WERI-Rb-1 (cell line): ENCODE measurements around the gene RNU7-1.

Experiments
- DNase-seq: peaks from one replicate; pipeline ENCODE4 v3.0.0-alpha.2; 2020
- H3K27ac ChIP-seq: fragments of 250-450 bp; sonication (Bioruptor Pico); 2 replicates; pipeline ENCODE4 v1.5.1; 2020; ENCODE audit warnings: mild to moderate bottlenecking, moderate library complexity
- H3K27me3 ChIP-seq: fragments of 250-450 bp; sonication (Bioruptor Pico); 2 replicates; pipeline ENCODE4 v1.5.1; 2021; ENCODE audit warnings: mild to moderate bottlenecking, low read depth, moderate library complexity; ENCODE audit not compliant: insufficient read depth, severe bottlenecking
- H3K36me3 ChIP-seq: fragments of 250-450 bp; sonication (Bioruptor Pico); 2 replicates; pipeline ENCODE4 v1.5.1; 2020; ENCODE audit warnings: mild to moderate bottlenecking, moderate library complexity
- H3K4me3 ChIP-seq: 2 replicates; pipeline ENCODE4 v1.5.1; 2011; ENCODE audit warnings: low read depth, mild to moderate bottlenecking, control low read depth, low read length
- H3K9me3 ChIP-seq: fragments of 250-450 bp; sonication (Bioruptor Pico); 2 replicates; pipeline ENCODE4 v1.5.1; 2021; ENCODE audit warnings: mild to moderate bottlenecking, moderate library complexity; ENCODE audit not compliant: severe bottlenecking
- CTCF ChIP-seq: IDR thresholded peaks from 2 replicates; pipeline ENCODE4 v1.5.1; 2011; ENCODE audit warnings: low read depth, mild to moderate bottlenecking, control low read depth, inconsistent platforms, low read length

Gene RNU7-1

DNA sequence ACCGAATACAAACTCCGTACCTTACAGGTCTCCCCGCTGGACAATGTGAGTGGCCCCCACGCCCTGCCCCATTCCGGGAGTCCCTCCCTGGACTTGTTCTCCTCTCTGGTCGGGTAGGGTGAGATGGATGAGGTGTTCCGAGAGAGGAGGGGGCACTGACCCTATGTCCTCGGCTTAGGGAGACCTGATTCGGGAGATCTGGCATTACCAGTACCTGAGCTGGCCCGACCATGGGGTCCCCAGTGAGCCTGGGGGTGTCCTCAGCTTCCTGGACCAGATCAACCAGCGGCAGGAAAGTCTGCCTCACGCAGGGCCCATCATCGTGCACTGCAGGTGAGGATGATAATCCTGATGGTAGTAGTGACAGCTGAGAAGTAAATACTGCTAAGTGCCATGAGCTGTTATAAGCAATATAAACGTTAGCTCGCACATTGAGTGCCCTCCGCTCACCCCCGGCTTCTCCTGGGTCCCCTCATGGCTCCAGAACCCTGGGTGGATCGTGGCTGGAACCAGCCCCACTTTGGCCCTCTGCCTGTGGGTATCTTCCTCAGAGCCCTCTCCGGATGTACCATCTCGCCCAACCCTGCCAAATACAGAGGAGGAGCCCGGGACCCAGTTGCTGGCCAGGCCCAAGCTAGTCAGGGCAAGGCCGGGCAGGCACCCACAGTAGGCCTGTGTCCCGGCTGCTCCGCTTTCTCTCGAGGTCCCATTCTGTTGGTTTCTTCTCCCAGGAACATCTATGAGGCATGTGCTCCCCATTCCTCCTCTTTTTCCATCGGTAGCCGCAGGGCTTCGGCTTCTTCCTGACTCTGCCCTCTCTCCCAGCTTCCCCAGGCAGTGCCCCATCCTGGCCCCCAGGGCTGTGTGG lies 14.4 kb downstream of the RNU7-1 start:
- H3K4me3 ChIP-seq = no peak overlapping the region
- no peak for DNase-seq
- no peak overlapping the region for H3K27ac ChIP-seq
- H3K27me3 ChIP-seq = no peaks in the 10 kb centered on the region
- H3K36me3 ChIP-seq = no peaks in the 10 kb centered on the region
- H3K9me3 ChIP-seq = no peaks in the 10 kb centered on the region
- no peak for TF ChIP-seq CTCF

DNA sequence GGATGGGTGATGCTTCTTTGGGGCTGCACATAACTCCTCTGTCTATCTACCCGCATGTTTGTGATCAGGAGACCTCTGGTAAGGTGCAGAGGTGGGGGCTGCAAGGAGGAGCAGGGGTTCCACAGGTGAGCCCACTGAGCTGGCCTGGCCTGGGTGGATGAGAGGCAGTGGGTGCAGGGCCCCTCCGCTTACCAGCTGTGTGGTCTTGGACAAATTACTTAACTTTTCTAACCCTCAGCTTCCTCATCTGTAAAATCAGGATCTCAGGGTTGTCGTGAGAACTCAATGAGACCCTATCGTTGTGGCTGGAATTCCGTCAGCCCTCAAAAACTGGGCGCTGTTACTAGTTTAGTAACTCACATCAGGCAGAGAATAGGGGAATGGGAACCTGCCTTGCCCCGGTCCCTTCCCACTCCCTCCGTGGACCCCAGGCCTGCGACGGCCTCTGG lies 15.0 kb downstream of the RNU7-1 start:
- no peaks in the 10 kb centered on the region for H3K27me3 ChIP-seq
- DNase-seq = no peak
- H3K27ac ChIP-seq = no peak overlapping the region
- H3K9me3 ChIP-seq = no peaks in the 10 kb centered on the region
- no peaks in the 10 kb centered on the region for H3K36me3 ChIP-seq
- no peak for TF ChIP-seq CTCF
- H3K4me3 ChIP-seq = no peak overlapping the region

DNA sequence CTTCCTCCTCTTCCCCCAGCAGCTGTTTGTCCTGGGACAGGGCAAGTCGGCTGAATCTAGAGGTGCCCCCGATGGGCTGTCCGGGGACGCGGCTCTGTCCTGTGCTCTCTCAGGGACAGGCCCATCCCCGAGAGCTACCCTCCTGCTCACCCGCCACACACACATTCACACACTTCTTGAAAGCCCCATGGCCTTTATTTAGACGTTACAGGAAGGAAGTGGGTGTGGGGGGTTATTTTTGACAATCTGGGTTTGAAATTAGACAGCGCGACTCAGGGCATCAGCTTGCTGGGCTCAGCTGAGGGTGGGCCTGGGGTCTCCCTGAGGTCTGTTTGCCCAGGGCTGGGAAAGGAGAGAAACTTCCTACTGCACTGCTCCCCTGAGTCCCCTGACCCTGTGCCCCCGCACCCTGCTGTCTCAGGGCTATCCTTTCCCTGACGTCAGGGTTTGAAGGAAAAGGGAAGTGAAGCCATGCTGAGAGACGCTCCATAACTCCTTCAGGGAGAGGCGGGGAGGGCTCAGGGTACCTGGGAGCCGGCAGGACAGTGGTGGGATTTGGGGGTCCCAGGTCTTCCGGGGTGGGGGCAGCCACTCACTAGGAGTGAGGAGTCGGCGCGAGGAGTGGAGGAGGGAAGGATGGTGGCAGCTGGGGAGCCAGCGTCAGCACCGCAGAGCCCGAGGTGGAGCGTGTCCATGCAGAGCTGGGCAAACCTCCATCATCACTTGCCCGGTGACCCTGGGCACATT lies 15.6 kb downstream of the RNU7-1 start:
- H3K36me3 ChIP-seq = peaks cover 4% of the 10 kb centered on the region

GRCh38 chr12:6959805-6960592 lies 16.4 kb downstream of the RNU7-1 start:
- H3K27ac ChIP-seq = no peak overlapping the region
- no peaks in the 10 kb centered on the region for H3K9me3 ChIP-seq
- DNase-seq = no peak
- peaks cover 12% of the 10 kb centered on the region for H3K36me3 ChIP-seq
- no peak overlapping the region for H3K4me3 ChIP-seq
- no peak for TF ChIP-seq CTCF
- H3K27me3 ChIP-seq = no peaks in the 10 kb centered on the region

More for the DNA sequence above, 15.6 kb downstream of the RNU7-1 start:
- no peak for DNase-seq
- no peaks in the 10 kb centered on the region for H3K27me3 ChIP-seq
- no peak for TF ChIP-seq CTCF
- H3K9me3 ChIP-seq = no peaks in the 10 kb centered on the region
- no peak overlapping the region for H3K27ac ChIP-seq
- no peak overlapping the region for H3K4me3 ChIP-seq

GRCh38 chr12:6960593-6961277 lies 17.1 kb downstream of the RNU7-1 start:
- DNase-seq = no peak
- no peak overlapping the region for H3K4me3 ChIP-seq
- no peaks in the 10 kb centered on the region for H3K27me3 ChIP-seq
- peak overlapping the region; percentile 76 for H3K27ac ChIP-seq
- peaks cover 19% of the 10 kb centered on the region for H3K36me3 ChIP-seq
- TF ChIP-seq CTCF = peak; percentile 60
- H3K9me3 ChIP-seq = no peaks in the 10 kb centered on the region
